ENCODE data around the gene DAPK2.

DAPK2 gene

GRCh38 chr15:63880744-63881143 lies 165.5 kb downstream of the DAPK2 start:
- Histone ChIP-seq H3K79me2 (ENCODE audit: control insufficient read depth, insufficient read depth, low read length) (no peaks in the 10 kb centered on the region), H3K36me3 (ENCODE audit: control insufficient read depth, insufficient read depth, low read length) (no peaks in the 10 kb centered on the region), H2BK5ac (ENCODE audit: low read length) (no peak overlapping the region), H3K4me3 (ENCODE audit: low read length) (no peak overlapping the region), H2BK120ac (ENCODE audit: low read depth, low read length) (no peak overlapping the region), H3K9ac (ENCODE audit: low read length) (no peak overlapping the region), H3K18ac (ENCODE audit: low read length) (no peak overlapping the region), H3K79me1 (ENCODE audit: low read length) (no peaks in the 10 kb centered on the region), H4K8ac (ENCODE audit: low read depth, low read length) (no peak overlapping the region), H4K5ac (ENCODE audit: low read length) (no peak overlapping the region), H3K23ac (ENCODE audit: low read length) (no peak overlapping the region), H3K27me3 (ENCODE audit: insufficient read depth, low read length, poor library complexity) (no peaks in the 10 kb centered on the region), H2AK5ac (ENCODE audit: low read length) (no peak overlapping the region), H2BK15ac (replicated peaks; ENCODE audit: low read depth) (no peak overlapping the region), H3K4me1 (ENCODE audit: control insufficient read depth, low read depth, low read length) (no peaks in the 10 kb centered on the region), H3K4ac (ENCODE audit: low read depth, low read length) (no peak overlapping the region), H3K4me2 (ENCODE audit: low read length) (no peak overlapping the region), H3K27ac (ENCODE audit: low read depth, low read length) (no peak overlapping the region), H3K56ac (ENCODE audit: low read length) (no peak overlapping the region)
- WGBS (ENCODE audit: extremely low coverage, insufficient coverage, low lambda C conversion rate) = no CpG with 5 or more reads among the region's 5 CpGs
- no peak for DNase-seq

- Histone ChIP-seq H3K4me2 (ENCODE audit: low read length) (no peak overlapping the region), H3K56ac (ENCODE audit: low read length) (no peak overlapping the region), H2BK5ac (ENCODE audit: low read length) (no peak overlapping the region), H3K4ac (ENCODE audit: low read depth, low read length) (no peak overlapping the region), H3K79me2 (ENCODE audit: control insufficient read depth, insufficient read depth, low read length) (no peaks in the 10 kb centered on the region), H3K18ac (ENCODE audit: low read length) (no peak overlapping the region), H3K79me1 (ENCODE audit: low read length) (no peaks in the 10 kb centered on the region), H2AK5ac (ENCODE audit: low read length) (no peak overlapping the region), H3K23ac (ENCODE audit: low read length) (no peak overlapping the region), H3K36me3 (ENCODE audit: control insufficient read depth, insufficient read depth, low read length) (no peaks in the 10 kb centered on the region), H3K4me1 (ENCODE audit: control insufficient read depth, low read depth, low read length) (no peaks in the 10 kb centered on the region), H2BK120ac (ENCODE audit: low read depth, low read length) (no peak overlapping the region), H3K4me3 (ENCODE audit: low read length) (no peak overlapping the region), H3K9ac (ENCODE audit: low read length) (no peak overlapping the region), H3K27me3 (ENCODE audit: insufficient read depth, low read length, poor library complexity) (no peaks in the 10 kb centered on the region), H2BK15ac (replicated peaks; ENCODE audit: low read depth) (no peak overlapping the region), H4K8ac (ENCODE audit: low read depth, low read length) (no peak overlapping the region), H4K5ac (ENCODE audit: low read length) (no peak overlapping the region), H3K27ac (ENCODE audit: low read depth, low read length) (no peak overlapping the region)
- no CpG with 5 or more reads among the region's 1 CpG for WGBS (ENCODE audit: extremely low coverage, insufficient coverage, low lambda C conversion rate)
- DNase-seq = no peak
Measured at GRCh38 chr15:63879995-63880394, 166.3 kb downstream of the DAPK2 start.

GRCh38 chr15:63879211-63879610 lies 167.1 kb downstream of the DAPK2 start:
- Histone ChIP-seq H4K8ac (ENCODE audit: low read depth, low read length) (no peak overlapping the region), H3K9ac (ENCODE audit: low read length) (no peak overlapping the region), H3K4ac (ENCODE audit: low read depth, low read length) (no peak overlapping the region), H2AK5ac (ENCODE audit: low read length) (no peak overlapping the region), H3K79me2 (ENCODE audit: control insufficient read depth, insufficient read depth, low read length) (no peaks in the 10 kb centered on the region), H3K4me1 (ENCODE audit: control insufficient read depth, low read depth, low read length) (no peaks in the 10 kb centered on the region), H3K4me2 (ENCODE audit: low read length) (no peak overlapping the region), H3K27me3 (ENCODE audit: insufficient read depth, low read length, poor library complexity) (no peaks in the 10 kb centered on the region), H2BK120ac (ENCODE audit: low read depth, low read length) (no peak overlapping the region), H3K23ac (ENCODE audit: low read length) (no peak overlapping the region), H3K18ac (ENCODE audit: low read length) (no peak overlapping the region), H2BK5ac (ENCODE audit: low read length) (no peak overlapping the region), H2BK15ac (replicated peaks; ENCODE audit: low read depth) (no peak overlapping the region), H3K56ac (ENCODE audit: low read length) (no peak overlapping the region), H3K79me1 (ENCODE audit: low read length) (no peaks in the 10 kb centered on the region), H3K36me3 (ENCODE audit: control insufficient read depth, insufficient read depth, low read length) (no peaks in the 10 kb centered on the region), H3K27ac (ENCODE audit: low read depth, low read length) (no peak overlapping the region), H4K5ac (ENCODE audit: low read length) (no peak overlapping the region), H3K4me3 (ENCODE audit: low read length) (no peak overlapping the region)
- peak; percentile 32 for DNase-seq
- WGBS (ENCODE audit: extremely low coverage, insufficient coverage, low lambda C conversion rate) = no CpG with 5 or more reads among the region's 3 CpGs

GRCh38 chr15:63877713-63878271 lies 168.5 kb downstream of the DAPK2 start:
- H2BK15ac ChIP-seq (replicated peaks; ENCODE audit: low read depth) = no peak overlapping the region
- no peak overlapping the region for H3K23ac ChIP-seq (ENCODE audit: low read length)
- H3K9ac ChIP-seq (ENCODE audit: low read length) = no peak overlapping the region
- no peak overlapping the region for H3K18ac ChIP-seq (ENCODE audit: low read length)
- no peak overlapping the region for H2BK5ac ChIP-seq (ENCODE audit: low read length)
- WGBS (ENCODE audit: extremely low coverage, insufficient coverage, low lambda C conversion rate) = no CpG with 5 or more reads among the region's 5 CpGs
- H3K56ac ChIP-seq (ENCODE audit: low read length) = no peak overlapping the region
- DNase-seq = peak; percentile 63
- no peaks in the 10 kb centered on the region for H3K27me3 ChIP-seq (ENCODE audit: insufficient read depth, low read length, poor library complexity)
- no peak overlapping the region for H4K8ac ChIP-seq (ENCODE audit: low read depth, low read length)
- no peaks in the 10 kb centered on the region for H3K36me3 ChIP-seq (ENCODE audit: control insufficient read depth, insufficient read depth, low read length)
- no peaks in the 10 kb centered on the region for H3K79me1 ChIP-seq (ENCODE audit: low read length)
- no peak overlapping the region for H2BK120ac ChIP-seq (ENCODE audit: low read depth, low read length)
- no peaks in the 10 kb centered on the region for H3K79me2 ChIP-seq (ENCODE audit: control insufficient read depth, insufficient read depth, low read length)
- H2AK5ac ChIP-seq (ENCODE audit: low read length) = no peak overlapping the region
- H4K5ac ChIP-seq (ENCODE audit: low read length) = no peak overlapping the region
- no peak overlapping the region for H3K4me3 ChIP-seq (ENCODE audit: low read length)
- no peak overlapping the region for H3K4me2 ChIP-seq (ENCODE audit: low read length)
- no peak overlapping the region for H3K4ac ChIP-seq (ENCODE audit: low read depth, low read length)
- no peak overlapping the region for H3K27ac ChIP-seq (ENCODE audit: low read depth, low read length)
- no peaks in the 10 kb centered on the region for H3K4me1 ChIP-seq (ENCODE audit: control insufficient read depth, low read depth, low read length)

- no peaks in the 10 kb centered on the region for H3K79me2 ChIP-seq (ENCODE audit: control insufficient read depth, insufficient read depth, low read length)
- no peak overlapping the region for H2BK15ac ChIP-seq (replicated peaks; ENCODE audit: low read depth)
- H3K79me1 ChIP-seq (ENCODE audit: low read length) = no peaks in the 10 kb centered on the region
- H3K23ac ChIP-seq (ENCODE audit: low read length) = no peak overlapping the region
- no peak overlapping the region for H2AK5ac ChIP-seq (ENCODE audit: low read length)
- no peak overlapping the region for H3K18ac ChIP-seq (ENCODE audit: low read length)
- H3K4ac ChIP-seq (ENCODE audit: low read depth, low read length) = no peak overlapping the region
- H4K8ac ChIP-seq (ENCODE audit: low read depth, low read length) = no peak overlapping the region
- no peaks in the 10 kb centered on the region for H3K27me3 ChIP-seq (ENCODE audit: insufficient read depth, low read length, poor library complexity)
- no peak overlapping the region for H3K9ac ChIP-seq (ENCODE audit: low read length)
- H2BK120ac ChIP-seq (ENCODE audit: low read depth, low read length) = no peak overlapping the region
- H2BK5ac ChIP-seq (ENCODE audit: low read length) = no peak overlapping the region
- no peak overlapping the region for H3K27ac ChIP-seq (ENCODE audit: low read depth, low read length)
- H4K5ac ChIP-seq (ENCODE audit: low read length) = no peak overlapping the region
- no CpG with 5 or more reads among the region's 9 CpGs for WGBS (ENCODE audit: extremely low coverage, insufficient coverage, low lambda C conversion rate)
- H3K4me2 ChIP-seq (ENCODE audit: low read length) = no peak overlapping the region
- H3K4me1 ChIP-seq (ENCODE audit: control insufficient read depth, low read depth, low read length) = no peaks in the 10 kb centered on the region
- no peak overlapping the region for H3K56ac ChIP-seq (ENCODE audit: low read length)
- DNase-seq = no peak
- H3K36me3 ChIP-seq (ENCODE audit: control insufficient read depth, insufficient read depth, low read length) = no peaks in the 10 kb centered on the region
- no peak overlapping the region for H3K4me3 ChIP-seq (ENCODE audit: low read length)
Measured at GRCh38 chr15:63876085-63876662, 170.1 kb downstream of the DAPK2 start.

GRCh38 chr15:63874616-63875015 lies 171.7 kb downstream of the DAPK2 start:
- no peak overlapping the region for H3K56ac ChIP-seq (ENCODE audit: low read length)
- no peak overlapping the region for H2BK15ac ChIP-seq (replicated peaks; ENCODE audit: low read depth)
- no peak overlapping the region for H3K4me3 ChIP-seq (ENCODE audit: low read length)
- H2AK5ac ChIP-seq (ENCODE audit: low read length) = no peak overlapping the region
- DNase-seq = no peak
- H3K4me2 ChIP-seq (ENCODE audit: low read length) = no peak overlapping the region
- no peak overlapping the region for H3K9ac ChIP-seq (ENCODE audit: low read length)
- no CpG with 5 or more reads among the region's 4 CpGs for WGBS (ENCODE audit: extremely low coverage, insufficient coverage, low lambda C conversion rate)
- no peak overlapping the region for H4K5ac ChIP-seq (ENCODE audit: low read length)
- no peaks in the 10 kb centered on the region for H3K79me1 ChIP-seq (ENCODE audit: low read length)
- H3K36me3 ChIP-seq (ENCODE audit: control insufficient read depth, insufficient read depth, low read length) = no peaks in the 10 kb centered on the region
- no peak overlapping the region for H3K27ac ChIP-seq (ENCODE audit: low read depth, low read length)
- no peak overlapping the region for H4K8ac ChIP-seq (ENCODE audit: low read depth, low read length)
- no peak overlapping the region for H2BK5ac ChIP-seq (ENCODE audit: low read length)
- no peak overlapping the region for H3K4ac ChIP-seq (ENCODE audit: low read depth, low read length)
- H3K23ac ChIP-seq (ENCODE audit: low read length) = no peak overlapping the region
- no peaks in the 10 kb centered on the region for H3K79me2 ChIP-seq (ENCODE audit: control insufficient read depth, insufficient read depth, low read length)
- no peaks in the 10 kb centered on the region for H3K27me3 ChIP-seq (ENCODE audit: insufficient read depth, low read length, poor library complexity)
- H3K4me1 ChIP-seq (ENCODE audit: control insufficient read depth, low read depth, low read length) = no peaks in the 10 kb centered on the region
- no peak overlapping the region for H2BK120ac ChIP-seq (ENCODE audit: low read depth, low read length)
- no peak overlapping the region for H3K18ac ChIP-seq (ENCODE audit: low read length)
